GM12891 (cell line): ENCODE results near the gene OSM.

Source experiments
- POLR2A ChIP-seq: IDR thresholded peaks from 2 replicates; pipeline ENCODE4 v1.6.1; 2011; ENCODE audit warnings: low read depth, low read length, control low read depth
- POLR2AphosphoS5 ChIP-seq: IDR thresholded peaks from 2 replicates; pipeline ENCODE4 v1.6.1; 2011; ENCODE audit warnings: low read depth, low read length, control low read depth
- POU2F2 ChIP-seq: IDR thresholded peaks from 2 replicates; pipeline ENCODE4 v1.6.1; 2011; ENCODE audit warnings: low read depth, mild to moderate bottlenecking, control low read depth, low read length, moderate library complexity
- TAF1 ChIP-seq: IDR thresholded peaks from 2 replicates; pipeline ENCODE4 v1.6.1; 2011; ENCODE audit warnings: low read depth, low read length, control low read depth

- TF ChIP-seq TAF1 (no peak), POLR2AphosphoS5 (no peak), POLR2A (no peak), POU2F2 (no peak)
Observed at GRCh38 chr22:30312053-30312452, 45.4 kb upstream of the OSM start.
